Progenitor cell of endocrine pancreas (in vitro differentiated cells): ENCODE results near the gene ADAMTS2. TPM values are rescaled to one million over a fixed set of nuclear protein-coding genes. Genes with fewer than 3 reads are reported as not detected.

ENCODE experiments used
- DNase-seq: peaks from one replicate; pipeline ENCODE4 v3.0.0; 2021; ENCODE audit warnings: low spot score; ENCODE audit not compliant: unreplicated experiment
- H3K27ac Mint-ChIP-seq: 2 replicates; pipeline ENCODE4 v1.8.0; 2021; ENCODE audit warnings: mild to moderate bottlenecking, moderate library complexity, mixed read lengths
- H3K27me3 Mint-ChIP-seq: 2 replicates; pipeline ENCODE4 v1.8.0; 2021; ENCODE audit warnings: mixed read lengths
- H3K36me3 Mint-ChIP-seq: 2 replicates; pipeline ENCODE4 v1.8.0; 2022; ENCODE audit warnings: mixed read lengths; ENCODE audit not compliant: insufficient read depth
- H3K4me1 Mint-ChIP-seq: 2 replicates; pipeline ENCODE4 v1.8.0; 2021; ENCODE audit warnings: low read depth, mixed read lengths
- H3K4me3 Mint-ChIP-seq: 2 replicates; pipeline ENCODE4 v1.8.0; 2021; ENCODE audit warnings: low read depth, mild to moderate bottlenecking, moderate library complexity, mixed read lengths
- H3K9me3 Mint-ChIP-seq: 2 replicates; pipeline ENCODE4 v1.8.0; 2021; ENCODE audit warnings: low read depth, mixed read lengths
- CTCF ChIP-seq: fragments of 200-600 bp; sonication (generic); IDR thresholded peaks from one replicate; pipeline ENCODE4 v1.5.0; 2021; ENCODE audit warnings: antibody characterized with exemption, mild to moderate bottlenecking; ENCODE audit not compliant: unreplicated experiment
- total RNA-seq: library from RNA; stranded (reverse); gene quantifications from 2 replicates; pipeline ENCODE4 v1.2.1, GENCODE V29; 2021

ADAMTS2 gene
- total RNA-seq, 1 donor from 2014 or later, result 2.5 TPM

- no peak for TF ChIP-seq CTCF
- H3K27ac Mint-ChIP-seq, result no peak overlapping the region
Observed at GRCh38 chr5:179260324-179261070, 84.8 kb downstream of the ADAMTS2 start.

GRCh38 chr5:179259731-179260323 lies 85.4 kb downstream of the ADAMTS2 start:
- no peak overlapping the region for H3K27ac Mint-ChIP-seq
- peaks cover 6% of the 10 kb centered on the region for H3K4me1 Mint-ChIP-seq
- H3K36me3 Mint-ChIP-seq, result no peaks in the 10 kb centered on the region
- no peaks in the 10 kb centered on the region for H3K9me3 Mint-ChIP-seq
- DNase-seq, result no peak
- no peak overlapping the region for H3K4me3 Mint-ChIP-seq
- H3K27me3 Mint-ChIP-seq, result peaks cover 32% of the 10 kb centered on the region
- no peak for TF ChIP-seq CTCF

More at GRCh38 chr5:179260324-179261070, 84.8 kb downstream of the ADAMTS2 start:
- H3K27me3 Mint-ChIP-seq, result peaks cover 29% of the 10 kb centered on the region
- H3K4me3 Mint-ChIP-seq, result no peak overlapping the region
- H3K4me1 Mint-ChIP-seq, result peaks cover 9% of the 10 kb centered on the region
- DNase-seq, result no peak
- H3K36me3 Mint-ChIP-seq, result no peaks in the 10 kb centered on the region
- no peaks in the 10 kb centered on the region for H3K9me3 Mint-ChIP-seq

GRCh38 chr5:179258922-179259730 lies 86.1 kb downstream of the ADAMTS2 start:
- DNase-seq, result no peak

GRCh38 chr5:179258001-179258921 lies 87.0 kb downstream of the ADAMTS2 start:
- peaks cover 27% of the 10 kb centered on the region for H3K27me3 Mint-ChIP-seq
- H3K4me3 Mint-ChIP-seq, result no peak overlapping the region
- TF ChIP-seq CTCF, result no peak
- H3K36me3 Mint-ChIP-seq, result no peaks in the 10 kb centered on the region
- H3K27ac Mint-ChIP-seq, result no peak overlapping the region
- H3K9me3 Mint-ChIP-seq, result no peaks in the 10 kb centered on the region
- peaks cover 6% of the 10 kb centered on the region for H3K4me1 Mint-ChIP-seq
- no peak for DNase-seq

More at GRCh38 chr5:179258922-179259730, 86.1 kb downstream of the ADAMTS2 start:
- H3K9me3 Mint-ChIP-seq, result no peaks in the 10 kb centered on the region
- peaks cover 6% of the 10 kb centered on the region for H3K4me1 Mint-ChIP-seq
- no peak for TF ChIP-seq CTCF
- H3K36me3 Mint-ChIP-seq, result no peaks in the 10 kb centered on the region
- H3K4me3 Mint-ChIP-seq, result no peak overlapping the region
- H3K27me3 Mint-ChIP-seq, result peaks cover 32% of the 10 kb centered on the region
- no peak overlapping the region for H3K27ac Mint-ChIP-seq
